DOHH2 (cell line): ENCODE results near the gene NOCT.

ENCODE experiments used
- EZH2phosphoT487 ChIP-seq: fragments of 200-600 bp; sonication (generic); IDR thresholded peaks from 2 replicates; pipeline ENCODE4 v1.6.1; 2017; ENCODE audit warnings: borderline replicate concordance, mild to moderate bottlenecking, antibody characterized with exemption, low read length, moderate library complexity, mixed read lengths
- TF ChIP-seq, protein P1 (sequence below): fragments of 200-600 bp; sonication (generic); IDR thresholded peaks from one replicate; pipeline ENCODE4 v1.5.1; 2014; ENCODE audit warnings: antibody characterized with exemption, mild to moderate bottlenecking, low read depth, low read length; ENCODE audit not compliant: poor library complexity, severe bottlenecking

DNA sequence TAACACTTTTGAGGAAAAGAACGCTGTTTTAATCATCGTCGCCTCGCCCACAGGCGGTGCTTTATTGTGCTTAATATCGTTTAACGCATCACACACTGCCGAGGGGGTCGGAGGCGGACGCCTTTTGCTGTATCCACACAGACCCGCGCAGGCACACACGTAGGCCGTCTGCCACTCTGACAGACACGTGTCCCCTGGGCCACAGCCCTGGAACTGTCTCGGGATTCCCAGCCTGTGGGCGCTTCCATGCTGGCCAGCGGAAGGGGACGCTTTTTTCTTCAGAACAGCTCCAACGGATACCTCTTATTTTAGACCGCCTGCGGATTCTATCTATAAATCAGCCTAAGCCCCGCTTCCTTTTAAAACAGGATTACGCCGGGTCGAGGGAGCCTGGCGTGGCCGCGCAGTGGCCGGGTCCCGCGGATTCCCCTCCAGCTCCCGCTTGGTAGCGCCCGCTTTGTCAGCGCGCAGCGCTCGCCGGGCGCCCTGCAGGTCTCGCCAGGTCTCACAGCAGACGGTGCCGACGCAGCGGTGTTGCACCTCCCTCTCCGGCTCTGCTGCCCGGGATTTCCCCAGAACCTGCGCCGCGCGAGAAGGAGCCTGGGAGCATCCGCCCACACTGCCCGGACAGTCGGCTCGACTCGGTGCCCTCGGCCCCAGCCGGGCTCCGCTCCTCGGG lies at the start of gene NOCT:
- TF ChIP-seq, protein P1, sequence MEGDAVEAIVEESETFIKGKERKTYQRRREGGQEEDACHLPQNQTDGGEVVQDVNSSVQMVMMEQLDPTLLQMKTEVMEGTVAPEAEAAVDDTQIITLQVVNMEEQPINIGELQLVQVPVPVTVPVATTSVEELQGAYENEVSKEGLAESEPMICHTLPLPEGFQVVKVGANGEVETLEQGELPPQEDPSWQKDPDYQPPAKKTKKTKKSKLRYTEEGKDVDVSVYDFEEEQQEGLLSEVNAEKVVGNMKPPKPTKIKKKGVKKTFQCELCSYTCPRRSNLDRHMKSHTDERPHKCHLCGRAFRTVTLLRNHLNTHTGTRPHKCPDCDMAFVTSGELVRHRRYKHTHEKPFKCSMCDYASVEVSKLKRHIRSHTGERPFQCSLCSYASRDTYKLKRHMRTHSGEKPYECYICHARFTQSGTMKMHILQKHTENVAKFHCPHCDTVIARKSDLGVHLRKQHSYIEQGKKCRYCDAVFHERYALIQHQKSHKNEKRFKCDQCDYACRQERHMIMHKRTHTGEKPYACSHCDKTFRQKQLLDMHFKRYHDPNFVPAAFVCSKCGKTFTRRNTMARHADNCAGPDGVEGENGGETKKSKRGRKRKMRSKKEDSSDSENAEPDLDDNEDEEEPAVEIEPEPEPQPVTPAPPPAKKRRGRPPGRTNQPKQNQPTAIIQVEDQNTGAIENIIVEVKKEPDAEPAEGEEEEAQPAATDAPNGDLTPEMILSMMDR, result no peak
- TF ChIP-seq EZH2phosphoT487, result no peak
